Germinal center (tissue), 1 donor: ENCODE measurements around the gene EZR.

Experiments used
- DNase-seq: peaks from one replicate; pipeline ENCODE4 v3.0.0; 2012; ENCODE audit warnings: mixed read lengths, low spot score

EZR gene

DNA sequence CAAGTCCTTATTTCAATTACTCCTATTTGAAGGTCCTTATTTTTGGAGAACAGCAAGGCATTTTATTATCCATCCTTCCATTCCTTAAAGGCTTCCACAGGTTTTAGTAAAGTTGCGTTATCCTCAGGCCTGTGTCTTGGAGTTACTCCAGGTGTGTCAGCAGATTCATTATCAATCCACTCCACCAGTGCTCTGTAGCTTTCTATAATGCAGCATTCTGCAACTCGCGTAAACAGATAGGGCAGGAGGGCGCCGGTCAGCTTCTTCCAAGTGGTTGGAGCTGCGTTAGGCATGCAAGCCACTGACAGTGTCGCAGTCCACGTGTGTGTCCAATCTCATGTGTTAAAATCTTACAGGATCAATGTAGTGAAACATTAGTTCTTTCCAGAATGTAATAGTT, 93.5 kb downstream of the EZR start:
- no peak for DNase-seq

DNA sequence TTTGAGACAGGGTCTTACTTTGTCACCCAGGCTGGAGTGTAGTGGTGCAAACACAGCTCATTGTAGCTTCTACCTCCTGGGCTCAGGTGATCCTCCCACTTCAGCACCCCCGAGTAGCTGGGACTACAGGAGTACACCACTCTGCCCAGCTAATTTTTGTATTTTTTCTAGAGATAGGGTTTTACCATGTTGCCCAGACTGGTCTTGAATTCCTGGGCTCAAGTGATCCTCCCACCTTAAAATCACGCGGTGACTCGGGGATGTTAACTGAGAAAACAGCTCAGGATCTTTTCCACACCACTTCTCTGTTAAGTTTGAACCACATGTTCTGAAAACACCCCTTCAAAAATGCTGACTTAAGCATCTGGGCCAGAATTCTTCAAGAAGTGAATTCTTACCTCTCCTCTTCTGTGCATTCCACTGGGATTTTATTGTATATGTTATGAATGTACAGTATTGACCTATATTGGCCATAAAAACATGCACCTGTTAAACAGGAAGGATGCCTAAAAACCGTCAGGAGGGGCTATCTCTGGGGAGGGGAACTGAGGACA, 96.9 kb downstream of the EZR start:
- no peak for DNase-seq

DNA sequence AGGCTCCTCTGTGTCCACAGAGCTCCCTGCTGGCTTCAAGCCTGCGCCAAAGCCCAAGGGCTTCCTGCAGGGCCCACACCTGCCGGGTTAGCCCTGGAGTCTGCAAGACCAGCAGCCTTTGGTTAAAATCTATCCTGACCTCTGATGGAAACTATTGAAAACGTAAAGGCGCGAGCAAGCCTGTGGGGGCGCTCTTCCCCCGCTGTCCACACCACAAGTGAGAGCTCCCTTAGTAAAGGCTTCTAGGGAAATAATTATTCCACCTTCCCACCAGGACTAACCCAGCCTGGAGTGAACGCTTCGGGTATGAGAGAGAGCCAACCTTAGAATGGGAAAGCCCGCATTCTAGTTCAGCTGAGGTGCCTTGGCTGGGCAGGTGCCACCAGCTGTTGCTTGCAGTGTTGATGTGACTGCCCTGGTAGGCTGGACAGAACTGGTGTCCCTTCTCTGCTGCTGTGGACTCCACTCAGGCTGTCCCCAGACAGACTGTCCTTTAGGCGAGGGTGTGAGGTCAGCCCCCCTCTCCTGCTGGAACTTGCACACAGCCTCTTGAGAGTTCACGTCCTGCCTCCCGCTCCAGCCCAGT, 100.6 kb downstream of the EZR start:
- no peak for DNase-seq

DNA sequence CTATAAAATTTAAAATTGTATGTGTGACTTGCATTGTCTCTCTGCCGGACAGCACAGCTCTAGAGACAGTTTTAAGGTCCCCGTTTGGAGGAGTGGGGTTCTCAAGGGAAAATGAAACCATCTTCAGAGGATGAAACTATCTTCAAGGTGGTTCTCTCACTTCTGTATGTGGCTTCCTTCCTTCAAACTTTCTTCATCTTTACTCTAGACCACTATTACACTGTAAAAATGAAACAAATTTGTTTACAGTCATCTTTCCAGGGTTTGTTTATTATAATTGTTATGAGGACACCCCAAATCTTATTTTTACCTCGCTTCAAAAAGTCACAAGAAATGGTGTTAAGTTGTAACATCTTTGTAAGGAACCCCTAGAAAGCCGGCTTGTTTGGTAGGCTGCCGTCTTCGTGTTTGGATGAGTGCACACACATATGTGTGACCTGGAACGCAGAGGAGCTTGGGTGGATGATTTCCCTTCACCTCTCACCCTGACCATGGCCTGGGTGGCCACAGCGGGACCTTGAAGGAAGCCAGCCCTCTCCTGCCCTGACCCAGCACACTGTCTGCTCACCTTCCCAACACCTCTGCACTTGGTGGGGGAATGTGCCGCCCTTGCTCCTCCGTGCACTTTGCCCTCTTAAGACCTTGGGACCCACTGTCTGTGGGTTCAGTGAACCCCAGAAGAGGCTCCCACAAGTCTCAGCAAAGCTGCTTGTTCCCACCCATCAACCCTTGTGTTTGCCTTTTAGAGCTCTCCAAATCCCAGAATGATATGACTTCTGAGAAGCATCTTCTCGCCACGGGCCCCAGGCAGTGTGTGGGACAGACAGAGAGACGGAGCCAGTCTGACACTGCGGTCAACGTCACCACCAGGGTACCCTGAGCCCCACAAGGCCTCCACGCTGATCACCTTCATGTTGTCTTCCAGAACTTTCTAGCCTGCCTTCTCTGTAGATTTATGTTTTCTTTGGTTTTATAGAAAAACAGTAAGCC, 101.5 kb downstream of the EZR start:
- peak; percentile 57 for DNase-seq
